Measurements from ENCODE around the gene NDOR1.

NDOR1 gene

DNA sequence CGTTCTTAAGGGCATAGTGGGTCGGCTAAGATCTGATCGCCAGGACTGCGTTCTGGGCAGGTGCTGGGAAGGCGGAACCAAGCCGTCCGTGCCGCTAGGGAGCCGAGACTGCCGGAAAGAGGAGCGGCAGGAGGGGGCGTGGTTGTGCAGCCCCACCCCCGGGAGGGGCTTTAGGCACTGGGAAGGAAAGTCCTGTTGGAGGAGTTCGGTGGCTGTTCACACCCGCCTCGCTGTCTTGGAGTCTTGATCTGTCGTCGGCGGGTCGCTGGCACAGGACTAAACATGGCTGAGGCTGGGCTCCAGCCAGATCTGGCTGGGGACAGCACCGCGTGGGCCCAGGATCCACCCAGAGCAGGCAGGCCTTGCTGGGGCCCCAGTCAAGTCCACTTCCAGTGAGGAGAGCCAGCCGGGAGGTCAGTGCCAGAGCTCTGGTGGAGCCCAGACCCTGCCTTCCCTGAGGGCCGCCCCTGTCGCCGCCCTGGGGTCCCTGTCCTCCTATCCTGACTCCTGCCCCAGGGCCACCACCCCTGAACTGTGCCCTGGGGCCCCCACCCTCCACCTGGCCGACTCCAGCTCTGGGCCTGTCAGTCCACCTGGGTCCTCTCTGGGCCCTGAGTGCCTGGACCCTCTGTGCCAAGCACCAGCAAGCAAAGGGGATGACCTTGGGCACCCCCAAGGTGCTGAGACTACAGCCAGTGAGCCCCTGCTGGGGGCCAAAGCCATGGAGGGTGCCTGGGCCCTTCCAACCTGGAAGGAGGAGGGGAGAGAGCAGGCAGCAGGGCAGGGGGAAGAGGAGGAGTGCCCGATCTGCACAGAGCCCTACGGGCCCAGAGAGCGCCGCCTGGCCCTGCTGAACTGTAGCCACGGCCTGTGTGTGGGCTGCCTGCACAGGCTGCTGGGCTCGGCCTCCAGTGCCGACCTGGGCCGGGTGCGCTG, 12.0 kb downstream of the NDOR1 start:
- no peaks in the 10 kb centered on the region for H3K79me2 ChIP-seq (ENCODE audit: control insufficient read depth, insufficient read depth, low read length, unreplicated experiment)
- peaks cover 32% of the 10 kb centered on the region for H3K4me1 ChIP-seq (ENCODE audit: control insufficient read depth, insufficient read depth, low read length, unreplicated experiment)
- no peak overlapping the region for H3K4me3 ChIP-seq (ENCODE audit: low read depth, low read length)
- H2AFZ ChIP-seq (ENCODE audit: low read length, unreplicated experiment): no peak overlapping the region
- H3K27ac ChIP-seq (ENCODE audit: low read depth, low read length): no peak overlapping the region
- no peaks in the 10 kb centered on the region for H3K27me3 ChIP-seq (ENCODE audit: insufficient read depth, low read length)
- no peaks in the 10 kb centered on the region for H3K36me3 ChIP-seq (ENCODE audit: insufficient read depth, low read length)

DNA sequence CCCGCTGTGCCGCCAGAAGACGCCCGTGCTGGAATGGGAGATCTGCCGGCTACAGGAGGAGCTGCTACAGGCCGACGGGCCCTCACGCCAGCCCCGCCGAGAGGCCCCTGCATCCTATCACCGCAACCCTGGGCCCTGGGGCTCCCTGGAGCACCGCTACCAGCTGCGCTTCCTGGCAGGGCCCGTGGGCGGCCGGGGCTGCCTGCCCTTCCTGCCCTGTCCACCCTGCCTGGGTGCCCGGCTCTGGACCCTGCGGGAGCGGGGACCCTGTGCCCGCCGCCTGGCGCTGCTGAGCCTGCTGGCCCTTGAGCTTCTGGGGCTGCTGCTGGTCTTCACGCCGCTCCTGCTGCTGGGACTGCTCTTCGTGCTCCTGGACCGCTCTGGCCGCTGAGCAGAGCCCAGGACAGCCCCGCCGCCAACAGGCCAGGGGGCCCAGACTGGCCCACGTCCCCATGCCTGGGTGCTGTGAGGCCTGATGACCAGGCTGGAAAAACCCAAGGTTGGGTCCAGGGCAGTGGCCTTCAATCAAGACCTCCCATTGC, 12.8 kb downstream of the NDOR1 start:
- Histone ChIP-seq H2AFZ (ENCODE audit: low read length, unreplicated experiment) (no peak overlapping the region), H3K4me1 (ENCODE audit: control insufficient read depth, insufficient read depth, low read length, unreplicated experiment) (peaks cover 37% of the 10 kb centered on the region), H3K27ac (ENCODE audit: low read depth, low read length) (peak overlapping the region; percentile 22; the same call in 1 of the 2 replicates), H3K36me3 (ENCODE audit: insufficient read depth, low read length) (no peaks in the 10 kb centered on the region), H3K79me2 (ENCODE audit: control insufficient read depth, insufficient read depth, low read length, unreplicated experiment) (no peaks in the 10 kb centered on the region), H3K27me3 (ENCODE audit: insufficient read depth, low read length) (no peaks in the 10 kb centered on the region), H3K4me3 (ENCODE audit: low read depth, low read length) (peak overlapping the region; percentile 39; the same call in 1 of the 2 replicates)

DNA sequence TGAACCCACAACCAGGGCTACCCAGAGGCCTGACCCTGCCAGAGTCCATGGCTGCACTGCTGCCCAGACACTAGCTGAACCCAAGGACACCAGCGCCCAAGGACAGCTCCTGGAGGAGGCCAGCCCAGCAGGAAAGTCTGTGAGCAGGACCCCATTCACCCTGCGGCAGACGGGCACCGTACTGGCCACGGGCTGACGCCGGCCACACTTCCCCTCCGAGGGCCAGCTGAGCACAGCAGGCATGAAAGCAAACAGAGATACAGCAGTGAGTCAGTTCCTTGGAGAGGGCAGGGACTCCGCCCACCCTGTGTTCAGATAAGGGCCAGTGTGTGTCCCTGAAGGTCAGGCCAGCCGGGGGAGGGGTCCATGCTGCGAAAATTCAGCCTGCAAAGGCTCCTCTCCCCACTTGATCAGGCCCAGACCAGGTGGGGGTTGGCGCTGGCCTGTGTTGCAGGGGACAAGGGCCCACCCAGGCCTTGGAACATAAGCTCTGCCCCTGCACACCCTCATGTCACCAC, 13.3 kb downstream of the NDOR1 start:
- H3K27ac ChIP-seq (ENCODE audit: low read depth, low read length): peak overlapping the region; percentile 22; the same call in 1 of the 2 replicates
- peaks cover 34% of the 10 kb centered on the region for H3K4me1 ChIP-seq (ENCODE audit: control insufficient read depth, insufficient read depth, low read length, unreplicated experiment)
- H3K36me3 ChIP-seq (ENCODE audit: insufficient read depth, low read length): no peaks in the 10 kb centered on the region
- H3K27me3 ChIP-seq (ENCODE audit: insufficient read depth, low read length): no peaks in the 10 kb centered on the region
- no peaks in the 10 kb centered on the region for H3K79me2 ChIP-seq (ENCODE audit: control insufficient read depth, insufficient read depth, low read length, unreplicated experiment)
- H2AFZ ChIP-seq (ENCODE audit: low read length, unreplicated experiment): no peak overlapping the region
- peak overlapping the region; percentile 39; the same call in 1 of the 2 replicates for H3K4me3 ChIP-seq (ENCODE audit: low read depth, low read length)

DNA sequence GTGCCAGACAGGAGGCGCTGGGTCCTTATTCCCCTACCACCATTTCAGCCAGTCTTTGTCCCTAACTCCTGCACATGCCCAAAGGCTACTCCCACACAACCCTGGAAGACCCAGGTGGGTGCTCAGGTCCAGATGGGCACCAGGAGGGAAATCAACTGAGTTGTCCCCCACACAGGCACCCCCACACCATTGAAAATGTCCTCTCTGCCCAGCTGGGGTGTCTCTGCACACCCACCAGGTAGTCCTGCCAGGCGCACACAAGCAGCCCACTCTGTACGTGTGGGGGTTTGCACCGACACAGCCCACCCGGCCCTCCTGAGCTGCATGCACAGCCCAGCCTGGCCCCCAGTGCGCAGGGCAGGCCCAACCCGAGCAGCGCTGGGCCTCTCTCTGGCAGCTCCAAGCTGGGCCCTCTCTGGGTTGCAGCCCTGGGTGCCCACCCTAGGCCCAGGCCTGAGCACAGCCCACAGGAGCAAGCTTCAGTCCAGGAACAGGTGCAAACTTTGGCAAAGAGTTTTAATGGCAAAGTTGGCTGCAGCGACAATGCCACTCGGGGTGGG, 14.3 kb downstream of the NDOR1 start:
- Histone ChIP-seq H3K4me1 (ENCODE audit: control insufficient read depth, insufficient read depth, low read length, unreplicated experiment) (peaks cover 41% of the 10 kb centered on the region), H3K4me3 (ENCODE audit: low read depth, low read length) (no peak overlapping the region), H3K27ac (ENCODE audit: low read depth, low read length) (no peak overlapping the region), H3K36me3 (ENCODE audit: insufficient read depth, low read length) (no peaks in the 10 kb centered on the region), H3K27me3 (ENCODE audit: insufficient read depth, low read length) (no peaks in the 10 kb centered on the region), H2AFZ (ENCODE audit: low read length, unreplicated experiment) (no peak overlapping the region), H3K79me2 (ENCODE audit: control insufficient read depth, insufficient read depth, low read length, unreplicated experiment) (no peaks in the 10 kb centered on the region)

DNA sequence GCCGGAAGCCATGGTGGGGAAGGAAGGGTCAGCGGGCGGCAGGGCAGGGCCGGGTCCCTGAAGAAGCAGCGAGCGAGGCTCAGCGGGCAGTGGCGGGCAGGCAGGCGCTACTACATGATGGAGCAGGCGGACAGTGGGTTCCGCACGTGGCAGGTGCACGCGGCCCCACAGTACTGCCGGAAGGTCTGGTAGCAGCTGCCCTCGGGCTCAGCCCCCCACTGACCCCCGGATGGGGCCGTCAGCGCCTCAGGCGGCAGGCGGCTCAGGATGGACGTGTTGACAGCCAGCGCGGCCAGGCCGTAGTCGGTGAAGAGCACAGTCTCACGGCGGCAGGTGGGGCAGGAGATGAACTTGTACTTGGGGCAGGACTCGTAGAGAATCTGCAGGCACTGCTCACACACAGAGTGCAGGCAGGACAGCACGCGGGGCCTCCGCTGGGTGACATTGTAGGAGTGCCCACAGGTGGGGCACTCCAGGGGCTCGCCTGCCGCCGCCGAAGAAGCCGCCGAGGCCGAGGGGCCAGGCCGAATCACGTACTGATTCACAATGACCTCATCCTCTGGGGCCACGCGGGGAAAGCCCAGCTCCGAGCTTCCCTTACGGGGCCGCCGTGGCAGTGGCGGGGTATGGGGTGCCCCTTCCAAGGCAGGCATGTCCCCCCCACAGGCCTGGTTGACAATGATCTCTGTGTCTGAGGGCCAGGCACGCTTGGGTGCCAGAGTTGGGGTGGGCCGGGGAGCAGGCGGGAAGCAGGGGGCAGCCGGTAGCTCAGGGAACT, 15.0 kb downstream of the NDOR1 start:
- no peak overlapping the region for H2AFZ ChIP-seq (ENCODE audit: low read length, unreplicated experiment)
- no peaks in the 10 kb centered on the region for H3K36me3 ChIP-seq (ENCODE audit: insufficient read depth, low read length)
- peaks cover 46% of the 10 kb centered on the region for H3K4me1 ChIP-seq (ENCODE audit: control insufficient read depth, insufficient read depth, low read length, unreplicated experiment)
- no peaks in the 10 kb centered on the region for H3K79me2 ChIP-seq (ENCODE audit: control insufficient read depth, insufficient read depth, low read length, unreplicated experiment)
- no peaks in the 10 kb centered on the region for H3K27me3 ChIP-seq (ENCODE audit: insufficient read depth, low read length)
- no peak overlapping the region for H3K27ac ChIP-seq (ENCODE audit: low read depth, low read length)
- H3K4me3 ChIP-seq (ENCODE audit: low read depth, low read length): no peak overlapping the region

DNA sequence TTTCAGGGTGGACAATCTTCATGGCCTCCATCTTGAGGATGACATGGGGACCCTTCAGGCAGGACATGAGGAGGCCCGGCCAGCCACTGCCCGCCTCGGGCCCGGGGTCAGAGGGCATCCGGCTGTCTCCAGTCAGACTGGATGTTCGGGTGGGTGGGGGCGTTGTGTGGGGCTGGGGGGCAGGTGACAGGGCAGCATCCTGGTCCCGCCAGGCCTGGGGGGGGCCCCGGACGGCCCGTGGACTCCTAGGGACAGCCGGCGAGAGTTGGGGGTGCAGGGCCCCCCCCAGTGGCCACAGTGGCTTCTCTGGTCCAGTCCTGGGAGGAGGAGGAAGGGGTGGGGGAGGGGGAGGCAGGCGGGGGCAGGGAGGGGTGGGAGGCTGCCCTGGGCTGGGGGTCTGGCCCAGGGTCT, 15.6 kb downstream of the NDOR1 start:
- Histone ChIP-seq H2AFZ (ENCODE audit: low read length, unreplicated experiment) (no peak overlapping the region), H3K36me3 (ENCODE audit: insufficient read depth, low read length) (no peaks in the 10 kb centered on the region), H3K4me3 (ENCODE audit: low read depth, low read length) (no peak overlapping the region), H3K79me2 (ENCODE audit: control insufficient read depth, insufficient read depth, low read length, unreplicated experiment) (no peaks in the 10 kb centered on the region), H3K4me1 (ENCODE audit: control insufficient read depth, insufficient read depth, low read length, unreplicated experiment) (peaks cover 46% of the 10 kb centered on the region), H3K27ac (ENCODE audit: low read depth, low read length) (no peak overlapping the region), H3K27me3 (ENCODE audit: insufficient read depth, low read length) (no peaks in the 10 kb centered on the region)

DNA sequence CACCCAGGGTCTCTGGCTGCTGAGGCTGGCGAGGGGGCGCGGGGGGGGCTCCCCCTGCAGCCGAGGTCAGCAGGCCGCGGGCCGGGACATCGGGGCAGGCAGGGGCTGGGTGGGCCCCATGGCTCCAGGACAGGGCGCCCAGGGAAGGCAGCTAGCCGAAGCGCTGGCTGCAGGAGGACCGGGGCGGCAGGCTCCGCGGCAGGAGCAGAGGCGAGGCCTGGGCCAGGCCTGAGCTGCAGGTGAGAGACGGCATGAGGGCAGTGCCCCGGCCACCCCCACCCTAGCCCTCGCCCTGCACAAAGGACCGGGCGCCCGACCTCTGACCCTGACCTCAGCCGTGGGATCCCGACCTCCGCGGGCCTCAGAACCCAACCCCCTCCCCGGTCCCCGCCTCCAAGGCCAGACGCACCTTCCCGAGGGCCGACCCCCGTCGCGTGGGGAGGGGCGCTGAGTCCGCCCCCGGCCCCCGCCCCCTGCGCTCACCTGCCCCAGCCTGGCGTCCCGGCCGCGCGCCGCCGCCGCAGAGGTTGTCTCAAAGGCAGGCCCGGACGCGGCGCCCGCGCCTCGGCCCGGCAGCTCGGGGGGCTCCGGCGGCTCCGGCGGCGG, 16.1 kb downstream of the NDOR1 start:
- Histone ChIP-seq H3K79me2 (ENCODE audit: control insufficient read depth, insufficient read depth, low read length, unreplicated experiment) (no peaks in the 10 kb centered on the region), H3K4me1 (ENCODE audit: control insufficient read depth, insufficient read depth, low read length, unreplicated experiment) (peaks cover 44% of the 10 kb centered on the region), H3K27me3 (ENCODE audit: insufficient read depth, low read length) (no peaks in the 10 kb centered on the region), H3K27ac (ENCODE audit: low read depth, low read length) (no peak overlapping the region), H3K36me3 (ENCODE audit: insufficient read depth, low read length) (no peaks in the 10 kb centered on the region), H3K4me3 (ENCODE audit: low read depth, low read length) (no peak overlapping the region), H2AFZ (ENCODE audit: low read length, unreplicated experiment) (no peak overlapping the region)

DNA sequence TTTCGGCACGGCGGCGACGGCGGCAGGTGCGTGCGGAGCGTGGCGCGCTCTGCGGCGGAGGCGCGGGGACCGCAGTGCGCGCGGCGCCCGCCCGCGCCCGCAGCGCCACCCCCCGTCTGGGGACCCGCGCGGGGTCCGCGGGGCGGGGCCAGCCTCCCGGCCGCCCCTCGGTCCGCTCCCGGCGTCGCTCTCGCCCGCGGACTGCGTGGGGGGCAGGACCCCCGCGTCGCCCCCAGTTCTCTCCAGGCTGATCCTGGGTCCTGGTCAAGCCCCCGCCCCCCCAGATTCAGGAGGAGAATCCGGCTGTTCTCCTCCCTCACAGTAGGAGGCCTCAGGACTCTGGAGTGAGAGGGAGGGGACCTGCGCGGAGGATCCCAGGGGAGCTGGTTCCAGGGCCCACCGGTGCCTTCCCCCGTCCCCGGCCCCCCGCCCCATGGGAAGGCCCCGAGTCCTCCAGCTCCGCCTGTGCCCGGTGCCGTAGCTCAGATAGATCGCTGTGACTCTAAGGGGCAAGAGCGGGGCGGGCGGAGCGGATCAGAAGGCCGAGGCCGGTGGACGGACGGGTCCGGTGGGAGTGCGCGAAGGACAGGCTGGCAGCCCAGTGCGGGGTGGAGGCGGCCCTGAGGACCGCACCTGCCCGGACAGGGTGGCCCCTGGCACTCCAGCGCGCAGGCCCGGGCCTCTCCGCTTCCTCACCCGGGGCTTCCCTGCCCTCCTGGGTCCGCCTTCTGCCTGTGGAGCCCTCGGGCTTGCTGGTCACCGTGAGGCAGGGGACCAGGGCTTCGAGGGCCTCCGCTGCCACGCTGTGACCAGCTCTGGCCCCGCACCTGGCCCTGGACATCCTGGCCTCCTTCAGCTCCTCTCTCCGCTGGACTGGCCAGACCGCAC, 16.9 kb downstream of the NDOR1 start, which contains the start of gene RNF208:
Gene RNF208, minus strand, starts transcription at position 51 of the 888 bp plus-strand sequence. CDS start 1,028 bp downstream, outside the sequence.
- Histone ChIP-seq H3K4me1 (ENCODE audit: control insufficient read depth, insufficient read depth, low read length, unreplicated experiment) (peaks cover 43% of the 10 kb centered on the region), H2AFZ (ENCODE audit: low read length, unreplicated experiment) (peak within 1 kb of the TSS; percentile 54), H3K27ac (ENCODE audit: low read depth, low read length) (no peak within 1 kb of the TSS), H3K79me2 (ENCODE audit: control insufficient read depth, insufficient read depth, low read length, unreplicated experiment) (no peaks in the 10 kb centered on the region), H3K27me3 (ENCODE audit: insufficient read depth, low read length) (no peaks in the 10 kb centered on the region), H3K36me3 (ENCODE audit: insufficient read depth, low read length) (no peaks in the 10 kb centered on the region), H3K4me3 (ENCODE audit: low read depth, low read length) (peak within 1 kb of the TSS; percentile 85)

Measured in ACC112 (cell line).